ENCODE results near the gene KBTBD4. TPM values are rescaled to one million over a fixed set of nuclear protein-coding genes. Genes with fewer than 3 reads are reported as not detected.

The KBTBD4 gene
- total and polyA plus RNA-seq, 2 donors (not counting 1 experiment from before 2014, with no cell fraction given), result 8.6 to 20.3 TPM

- DNase-seq (no peak), ATAC-seq (ENCODE audit: low read depth) (no peak)
- Mint-ChIP-seq H3K27ac (no peak overlapping the region), H3K4me3 (no peak overlapping the region), H3K27me3 (no peaks in the 10 kb centered on the region), H3K9me3 (ENCODE audit: insufficient read depth) (no peaks in the 10 kb centered on the region), H3K4me1 (no peaks in the 10 kb centered on the region)
- Histone ChIP-seq H3K9ac (ENCODE audit: low read length) (no peak overlapping the region), H4K20me1 (ENCODE audit: control insufficient read depth, insufficient read depth, low read length, poor library complexity, severe bottlenecking) (no peaks in the 10 kb centered on the region), H3K27ac (ENCODE audit: low read length in 2 of 2) (no peak overlapping the region), H3K36me3 (replicated peaks in 1 of 2; ENCODE audit: control extremely low read depth in 1 of 2, control insufficient read depth in 1 of 2, extremely low read depth in 1 of 2, insufficient read depth in 2 of 2, low read length in 1 of 2) (peaks cover 10 to 56% of the 10 kb centered on the region in 2 experiments), H3K9me3 (ENCODE audit: control extremely low read depth in 1 of 3, control insufficient read depth in 2 of 3, insufficient read depth in 1 of 3, low read length in 2 of 3) (no peaks in the 10 kb centered on the region), H3K4me2 (replicated peaks; ENCODE audit: low read depth, low read length, poor library complexity, severe bottlenecking) (no peak overlapping the region), H2AFZ (ENCODE audit: insufficient read depth, low read depth, low read length, poor library complexity, severe bottlenecking) (no peak overlapping the region), H3K4me1 (ENCODE audit: control insufficient read depth in 2 of 2, insufficient read depth in 2 of 2, low read length in 2 of 2) (no peaks in the 10 kb centered on the region), H3K4me3 (ENCODE audit: control extremely low read depth in 1 of 5, extremely low read depth in 1 of 5, insufficient read depth in 1 of 5, low read depth in 2 of 5, low read length in 4 of 5) (no peak overlapping the region), H3K79me2 (ENCODE audit: control insufficient read depth, insufficient read depth, low read length) (no peaks in the 10 kb centered on the region), H3K27me3 (replicated peaks in 1 of 4; ENCODE audit: control extremely low read depth in 1 of 4, control insufficient read depth in 3 of 4, insufficient read depth in 4 of 4, low read length in 3 of 4) (no peaks in the 10 kb centered on the region)
- intact Hi-C loops (cut with micrococcal nuclease), result no loop called here
- TF ChIP-seq CTCF (IDR thresholded peaks at IDR 0.05) (no peak), EZH2 (IDR thresholded peaks at IDR 0.05; ENCODE audit: borderline replicate concordance, insufficient read depth, low read depth, low read length, poor library complexity, severe bottlenecking) (no peak)
- ChIA-PET POLR2A (no interaction called here), CTCF (no interaction called here)
- 100% methylated on average over 1 of the region's 4 CpGs for WGBS (ENCODE audit: insufficient coverage)
Observed at GRCh38 chr11:47628026-47628425, 49.3 kb upstream of the KBTBD4 start.

GRCh38 chr11:47626234-47626633, 47.5 kb upstream of the KBTBD4 start:
- H3K4me1 Mint-ChIP-seq, result no peaks in the 10 kb centered on the region
- H3K9me3 ChIP-seq (ENCODE audit: control extremely low read depth in 1 of 3, control insufficient read depth in 2 of 3, insufficient read depth in 1 of 3, low read length in 2 of 3), result no peaks in the 10 kb centered on the region
- no peak for TF ChIP-seq CTCF (IDR thresholded peaks at IDR 0.05)
- TF ChIP-seq EZH2 (IDR thresholded peaks at IDR 0.05; ENCODE audit: borderline replicate concordance, insufficient read depth, low read depth, low read length, poor library complexity, severe bottlenecking), result no peak
- H3K27me3 ChIP-seq (replicated peaks in 1 of 4; ENCODE audit: control extremely low read depth in 1 of 4, control insufficient read depth in 3 of 4, insufficient read depth in 4 of 4, low read length in 3 of 4), result no peaks in the 10 kb centered on the region
- no peaks in the 10 kb centered on the region for H3K27me3 Mint-ChIP-seq
- H3K27ac ChIP-seq (ENCODE audit: low read length in 2 of 2), result no peak overlapping the region
- no peak overlapping the region for H3K4me2 ChIP-seq (replicated peaks; ENCODE audit: low read depth, low read length, poor library complexity, severe bottlenecking)
- ChIA-PET CTCF (no interaction called here), POLR2A (interaction anchor here (0.6 kb wide), 2 partner anchors 142 to 178 kb away, joined by 3 read pairs; no protein-coding TSS in a partner anchor)
- H2AFZ ChIP-seq (ENCODE audit: insufficient read depth, low read depth, low read length, poor library complexity, severe bottlenecking), result no peak overlapping the region
- ATAC-seq (ENCODE audit: low read depth), result no peak
- H3K4me3 Mint-ChIP-seq, result no peak overlapping the region
- H3K9ac ChIP-seq (ENCODE audit: low read length), result no peak overlapping the region
- H3K79me2 ChIP-seq (ENCODE audit: control insufficient read depth, insufficient read depth, low read length), result no peaks in the 10 kb centered on the region
- H3K27ac Mint-ChIP-seq, result no peak overlapping the region
- no peak overlapping the region for H3K4me3 ChIP-seq (ENCODE audit: control extremely low read depth in 1 of 5, extremely low read depth in 1 of 5, insufficient read depth in 1 of 5, low read depth in 2 of 5, low read length in 4 of 5)
- H3K9me3 Mint-ChIP-seq (ENCODE audit: insufficient read depth), result no peaks in the 10 kb centered on the region
- H4K20me1 ChIP-seq (ENCODE audit: control insufficient read depth, insufficient read depth, low read length, poor library complexity, severe bottlenecking), result no peaks in the 10 kb centered on the region
- 93% methylated on average over 4 of the region's 8 CpGs for WGBS (ENCODE audit: insufficient coverage)
- no peak for DNase-seq
- H3K4me1 ChIP-seq (ENCODE audit: control insufficient read depth in 2 of 2, insufficient read depth in 2 of 2, low read length in 2 of 2), result no peaks in the 10 kb centered on the region
- H3K36me3 ChIP-seq (replicated peaks in 1 of 2; ENCODE audit: control extremely low read depth in 1 of 2, control insufficient read depth in 1 of 2, extremely low read depth in 1 of 2, insufficient read depth in 2 of 2, low read length in 1 of 2), result peaks cover 20 to 57% of the 10 kb centered on the region in 2 experiments
- intact Hi-C loops (cut with micrococcal nuclease), result no loop called here

Data from B cell (primary cell).